NB4 (cell line): ENCODE data around the gene A1CF.
"Not testable (repeated sequence)": the region's sequence is repeated elsewhere in the genome, so short reads cannot be mapped to it uniquely, and the experiment has no call there.

ENCODE experiments used
- DNase-seq: peaks from one replicate; pipeline ENCODE4 v3.0.0; 2010; ENCODE audit warnings: low read depth
- H3K4me3 ChIP-seq: one replicate; pipeline ENCODE4 v1.5.1; 2011; ENCODE audit warnings: mild to moderate bottlenecking, low read depth, low read length, moderate library complexity
- MYC ChIP-seq: IDR thresholded peaks from 2 replicates; pipeline ENCODE4 v1.6.1; 2011; ENCODE audit warnings: low read depth, low read length
- POLR2A ChIP-seq: IDR thresholded peaks from 2 replicates; pipeline ENCODE4 v1.6.1; 2011; ENCODE audit warnings: mild to moderate bottlenecking; ENCODE audit not compliant: insufficient read length; ENCODE audit errors: extremely low read depth
- TF ChIP-seq, protein P1 (sequence below): IDR thresholded peaks from one replicate; pipeline ENCODE4 v1.5.1; 2012; ENCODE audit warnings: low read depth, low read length
- TF ChIP-seq, protein P2 (sequence below): IDR thresholded peaks from 2 replicates; pipeline ENCODE4 v1.6.1; 2011; ENCODE audit warnings: low read depth, low read length

A1CF gene

DNA sequence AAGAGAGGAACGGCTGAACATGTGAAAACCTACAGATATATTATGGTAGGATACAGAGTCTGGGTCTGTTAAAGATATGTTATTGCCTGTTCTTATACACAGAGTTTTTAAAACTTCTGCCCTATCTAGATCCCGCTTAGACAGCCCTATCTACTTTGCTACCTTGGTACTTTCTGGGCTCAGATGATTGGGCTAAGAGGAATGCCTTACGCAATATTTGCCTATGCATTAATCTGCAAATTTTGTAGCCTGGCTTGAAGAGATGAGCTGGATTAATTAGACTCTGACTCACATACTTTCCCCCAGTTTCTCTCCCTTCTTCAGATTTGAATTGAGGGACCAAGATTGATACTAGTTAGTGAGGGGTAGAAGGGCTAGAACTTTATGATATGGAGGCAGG lies 33.6 kb upstream of the A1CF start:
- H3K4me3 ChIP-seq: no peak overlapping the region
- TF ChIP-seq, protein P1, sequence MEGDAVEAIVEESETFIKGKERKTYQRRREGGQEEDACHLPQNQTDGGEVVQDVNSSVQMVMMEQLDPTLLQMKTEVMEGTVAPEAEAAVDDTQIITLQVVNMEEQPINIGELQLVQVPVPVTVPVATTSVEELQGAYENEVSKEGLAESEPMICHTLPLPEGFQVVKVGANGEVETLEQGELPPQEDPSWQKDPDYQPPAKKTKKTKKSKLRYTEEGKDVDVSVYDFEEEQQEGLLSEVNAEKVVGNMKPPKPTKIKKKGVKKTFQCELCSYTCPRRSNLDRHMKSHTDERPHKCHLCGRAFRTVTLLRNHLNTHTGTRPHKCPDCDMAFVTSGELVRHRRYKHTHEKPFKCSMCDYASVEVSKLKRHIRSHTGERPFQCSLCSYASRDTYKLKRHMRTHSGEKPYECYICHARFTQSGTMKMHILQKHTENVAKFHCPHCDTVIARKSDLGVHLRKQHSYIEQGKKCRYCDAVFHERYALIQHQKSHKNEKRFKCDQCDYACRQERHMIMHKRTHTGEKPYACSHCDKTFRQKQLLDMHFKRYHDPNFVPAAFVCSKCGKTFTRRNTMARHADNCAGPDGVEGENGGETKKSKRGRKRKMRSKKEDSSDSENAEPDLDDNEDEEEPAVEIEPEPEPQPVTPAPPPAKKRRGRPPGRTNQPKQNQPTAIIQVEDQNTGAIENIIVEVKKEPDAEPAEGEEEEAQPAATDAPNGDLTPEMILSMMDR: no peak
- no peak for TF ChIP-seq POLR2A
- no peak for TF ChIP-seq MYC
- TF ChIP-seq, protein P2, sequence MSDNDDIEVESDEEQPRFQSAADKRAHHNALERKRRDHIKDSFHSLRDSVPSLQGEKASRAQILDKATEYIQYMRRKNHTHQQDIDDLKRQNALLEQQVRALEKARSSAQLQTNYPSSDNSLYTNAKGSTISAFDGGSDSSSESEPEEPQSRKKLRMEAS: no peak
- DNase-seq: no peak

DNA sequence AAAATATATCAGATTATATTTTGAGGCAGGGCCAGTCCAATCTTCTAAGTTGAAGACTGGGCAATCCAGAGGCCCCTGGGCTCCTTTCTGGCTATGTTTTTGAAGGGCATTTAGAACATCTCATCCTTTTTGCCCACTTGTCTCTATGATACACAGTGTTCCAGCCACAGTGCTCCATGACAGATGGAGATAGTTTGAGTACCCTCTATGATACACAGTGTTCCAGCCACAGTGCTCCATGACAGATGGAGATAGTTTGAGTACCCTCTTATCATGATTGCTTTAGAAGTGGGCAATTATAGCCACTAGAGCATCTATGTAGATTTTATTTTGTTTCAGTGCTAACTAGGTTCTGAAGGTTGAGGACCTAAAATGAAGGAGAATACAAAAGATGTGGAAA lies 33.1 kb upstream of the A1CF start:
- TF ChIP-seq, protein P2: no peak
- TF ChIP-seq, protein P1: no peak
- TF ChIP-seq POLR2A: no peak
- no peak for TF ChIP-seq MYC
- no peak overlapping the region for H3K4me3 ChIP-seq
- no peak for DNase-seq

DNA sequence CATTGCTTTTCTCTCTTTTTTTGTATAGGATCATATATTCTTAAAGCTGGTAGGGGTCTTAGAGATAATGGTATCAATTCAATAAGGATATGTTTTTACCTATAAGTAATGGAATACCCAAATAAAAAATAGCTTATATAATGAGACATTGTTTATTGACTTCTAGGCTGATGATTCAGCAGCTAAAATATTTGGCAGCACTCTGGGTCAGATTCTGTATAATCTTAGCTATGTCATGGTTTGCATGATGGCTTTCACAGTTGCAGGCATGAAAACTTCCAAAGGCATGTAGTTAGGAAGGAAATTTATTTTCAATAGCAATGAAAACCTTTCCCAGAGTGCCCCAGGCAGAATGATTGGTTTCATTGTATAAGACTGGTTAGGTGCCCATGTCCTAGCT lies 32.1 kb upstream of the A1CF start:
- H3K4me3 ChIP-seq: no peak overlapping the region
- no peak for DNase-seq
- TF ChIP-seq POLR2A: no peak
- TF ChIP-seq, protein P1: no peak

DNA sequence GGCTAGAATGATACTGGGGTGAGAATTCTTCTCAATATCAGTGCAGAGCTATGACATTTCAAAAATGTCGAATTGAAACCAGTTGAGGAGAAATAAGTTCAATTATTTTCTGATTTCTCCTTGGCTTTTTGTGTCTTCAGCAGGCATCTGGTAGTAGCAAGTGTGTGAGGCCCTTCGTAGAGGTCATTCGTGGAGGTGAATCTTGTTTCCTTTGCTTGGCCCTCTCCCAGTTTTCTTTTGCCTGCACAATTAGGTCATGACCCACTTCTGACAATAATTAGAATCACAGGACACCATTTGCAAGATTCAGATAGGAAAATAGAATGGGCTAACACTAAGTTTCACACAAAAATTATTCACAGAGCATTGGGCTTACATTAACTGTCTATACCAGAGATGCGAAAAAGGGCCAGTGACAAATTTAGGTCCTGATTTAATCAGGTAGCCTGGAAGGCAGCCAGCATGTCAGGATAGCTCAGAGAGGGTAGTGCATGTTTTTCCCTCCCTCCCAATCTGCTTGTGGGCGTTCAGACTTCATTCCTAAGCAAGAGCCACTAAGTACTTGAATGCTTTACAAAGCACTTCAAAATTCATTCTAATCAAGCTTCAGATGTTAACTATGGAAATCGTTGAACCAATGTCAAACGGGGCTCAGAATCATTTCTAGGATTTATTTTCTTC lies 24.0 kb upstream of the A1CF start:
- TF ChIP-seq, protein P1: no peak
- TF ChIP-seq MYC (no peak), POLR2A (no peak)
- TF ChIP-seq, protein P2: no peak
- no peak for DNase-seq
- no peak overlapping the region for H3K4me3 ChIP-seq

DNA sequence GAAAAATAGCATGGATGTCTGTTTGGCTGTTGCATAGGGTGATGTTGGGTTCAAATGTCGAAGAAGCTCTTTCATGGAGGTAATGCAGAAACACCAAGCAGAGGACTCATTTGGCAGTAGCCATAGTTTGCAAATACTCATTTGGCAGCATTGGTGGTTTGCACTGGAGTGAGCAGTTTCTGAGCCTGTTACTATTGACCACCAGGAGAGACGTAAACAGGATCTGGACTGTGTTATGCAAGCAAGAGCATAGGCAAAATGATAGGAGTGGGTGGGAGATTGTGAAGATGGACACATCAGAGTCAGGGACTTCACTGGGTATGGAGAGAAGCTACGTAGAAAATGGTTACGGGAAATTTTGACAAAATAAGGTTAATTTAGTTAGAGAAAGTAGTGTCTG lies 22.9 kb upstream of the A1CF start:
- TF ChIP-seq, protein P2: no peak
- TF ChIP-seq POLR2A (no peak), MYC (no peak)
- TF ChIP-seq, protein P1: no peak
- no peak for DNase-seq
- H3K4me3 ChIP-seq: no peak overlapping the region

DNA sequence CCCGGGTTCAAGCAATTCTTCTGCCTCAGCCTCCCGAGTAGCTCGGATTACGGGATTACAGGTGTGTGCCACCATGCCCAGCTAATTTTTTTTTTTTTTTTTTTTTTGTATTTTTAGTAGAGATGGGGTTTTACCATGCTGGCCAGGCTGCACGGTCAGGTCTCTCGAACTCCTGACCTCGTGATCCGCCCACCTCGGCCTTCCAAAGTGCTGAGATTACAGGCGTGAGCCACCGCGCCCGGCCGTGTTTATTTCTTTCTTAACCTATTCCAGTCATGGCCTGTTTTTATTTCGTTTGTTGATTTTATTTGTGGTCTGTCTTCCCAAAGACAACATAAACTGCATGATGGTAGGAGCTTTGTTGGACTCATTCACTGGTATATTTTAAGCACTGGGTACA lies 20.4 kb upstream of the A1CF start:
- not testable (repeated sequence) for H3K4me3 ChIP-seq, DNase-seq

DNA sequence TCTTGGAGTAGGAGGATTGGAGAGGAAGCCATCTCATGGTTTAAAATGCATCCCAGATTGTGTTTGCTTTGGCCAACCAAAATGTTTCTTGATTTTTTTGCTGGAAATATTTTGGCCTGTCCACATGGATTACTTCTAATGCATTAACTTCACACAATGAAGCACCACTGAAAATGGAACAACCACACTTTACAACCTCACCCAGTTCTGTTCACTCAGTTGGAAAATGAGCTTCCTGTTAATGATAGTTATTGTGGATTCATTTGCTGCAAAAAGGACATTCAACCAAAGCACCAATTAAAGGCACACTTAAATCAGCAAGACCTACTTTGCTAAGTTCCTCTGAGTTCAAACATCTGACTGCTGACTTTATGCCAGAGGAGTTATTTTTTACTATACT lies 11.3 kb upstream of the A1CF start:
- no peak overlapping the region for H3K4me3 ChIP-seq
- TF ChIP-seq MYC: no peak
- TF ChIP-seq, protein P2: no peak
- TF ChIP-seq, protein P1: no peak
- TF ChIP-seq POLR2A: no peak
- DNase-seq: no peak
